Measurements from ENCODE around the gene CASP12.
"Not testable (repeated sequence)": the region's sequence is repeated elsewhere in the genome, so short reads cannot be mapped to it uniquely, and the experiment has no call there.

The CASP12 gene

DNA sequence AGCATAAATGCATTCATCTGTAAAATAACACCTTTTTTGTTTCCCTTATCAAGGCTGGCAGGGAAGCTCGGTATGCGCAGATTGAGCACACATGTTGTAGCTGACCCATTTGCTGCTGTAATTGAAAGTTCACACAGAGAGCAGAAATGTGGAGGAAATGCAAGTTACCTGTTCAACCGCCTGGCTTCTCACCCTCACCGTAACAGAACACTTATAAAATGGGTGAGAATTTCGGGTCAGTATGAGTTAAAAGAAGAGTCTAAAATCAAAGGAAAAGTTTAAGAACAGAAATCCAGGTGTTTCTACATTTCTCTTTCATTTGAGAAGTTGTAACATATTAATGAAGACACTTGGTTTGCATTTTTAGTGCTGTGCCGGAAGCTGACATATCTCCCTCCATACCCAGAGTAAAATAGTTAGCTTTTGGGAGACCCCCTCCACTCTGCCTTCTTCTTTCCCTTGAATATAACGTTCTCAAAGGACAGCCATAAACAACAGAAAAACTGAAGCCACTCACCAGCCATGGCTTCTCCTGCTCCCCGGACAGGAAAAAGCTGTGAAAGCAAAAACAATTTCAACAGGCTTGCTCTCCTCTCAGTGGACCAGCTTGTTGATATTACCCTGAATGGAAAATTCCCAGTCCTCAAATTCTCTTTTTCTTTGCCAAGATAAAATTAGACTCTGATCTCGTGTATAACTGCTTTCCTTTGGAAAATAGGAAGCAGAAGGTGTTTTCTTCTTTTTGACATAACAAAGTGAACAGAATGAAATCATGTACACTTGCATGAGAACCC is at the start of gene CASP12:
CASP12 (minus strand) TSS at position 570 of the 794 bp plus-strand sequence.
- in situ Hi-C loops (cut with MboI; ENCODE audit: low pct_unique_long_range_greater_than_20kb, low sequenced_read_pairs): no loop called here
- no peak for DNase-seq

DNA sequence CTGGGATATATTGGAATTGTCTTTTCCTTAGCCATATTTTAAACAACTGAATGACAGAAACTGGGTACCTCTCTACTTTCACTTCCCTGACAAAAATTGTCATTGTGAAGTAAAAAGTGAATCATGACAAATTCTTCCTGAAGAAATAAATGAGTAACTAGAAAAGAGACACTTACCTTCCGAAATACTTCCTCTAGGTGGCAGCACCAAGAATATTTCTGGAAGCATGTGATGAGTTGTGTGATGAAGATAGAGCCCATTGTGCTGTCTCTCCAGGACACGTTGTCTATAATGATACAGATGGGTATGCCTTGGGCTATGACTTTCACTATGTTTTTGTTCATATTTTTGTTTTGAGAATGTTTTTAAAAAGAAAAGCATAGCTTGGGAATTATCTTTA is 48.6 kb upstream of the CASP12 start:
- peak; percentile 69 for DNase-seq

DNA sequence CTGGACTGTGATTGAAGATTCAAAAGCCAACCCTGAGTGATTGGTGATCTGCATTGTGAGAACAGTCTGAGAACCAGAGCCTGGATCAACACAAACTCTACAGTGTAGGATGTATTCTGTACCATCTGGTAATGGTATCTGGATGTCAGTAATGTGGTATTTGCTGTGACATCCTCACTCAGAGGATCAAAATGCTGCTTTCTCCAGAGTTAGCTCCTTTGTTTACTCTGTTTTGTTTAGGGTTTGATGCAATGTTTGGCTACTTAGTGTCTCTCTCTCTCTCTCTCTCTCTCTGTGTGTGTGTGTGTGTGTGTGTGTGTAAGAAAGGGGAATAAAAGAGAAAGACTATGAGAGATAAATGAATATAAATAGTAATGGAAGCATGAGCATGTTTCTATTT is 45.8 kb upstream of the CASP12 start:
- in situ Hi-C loops (cut with MboI; ENCODE audit: low pct_unique_long_range_greater_than_20kb, low sequenced_read_pairs): no loop called here
- DNase-seq: no peak

More for the DNA sequence above, 48.6 kb upstream of the CASP12 start:
- in situ Hi-C loops (cut with MboI; ENCODE audit: low pct_unique_long_range_greater_than_20kb, low sequenced_read_pairs): no loop called here

DNA sequence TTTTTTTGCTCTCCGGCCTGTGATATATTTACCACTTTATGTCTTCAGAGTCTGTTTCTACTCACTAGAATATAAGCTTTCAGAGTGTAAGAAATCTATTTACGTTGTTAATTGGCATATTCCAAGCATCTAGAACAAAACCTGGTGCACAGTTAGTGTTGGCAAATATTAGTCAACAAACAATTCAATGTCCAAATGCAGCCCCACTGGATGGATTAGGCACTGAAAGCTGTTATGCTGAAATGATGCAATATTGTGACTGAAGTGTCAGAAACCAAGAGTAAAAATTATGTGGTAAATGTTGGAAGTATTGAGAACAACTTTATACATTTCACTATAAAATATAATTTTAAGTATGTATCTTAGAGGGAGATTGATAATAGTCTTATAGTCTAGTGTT is 45.3 kb upstream of the CASP12 start:
- in situ Hi-C loops (cut with MboI; ENCODE audit: low pct_unique_long_range_greater_than_20kb, low sequenced_read_pairs): no loop called here
- no peak for DNase-seq

DNA sequence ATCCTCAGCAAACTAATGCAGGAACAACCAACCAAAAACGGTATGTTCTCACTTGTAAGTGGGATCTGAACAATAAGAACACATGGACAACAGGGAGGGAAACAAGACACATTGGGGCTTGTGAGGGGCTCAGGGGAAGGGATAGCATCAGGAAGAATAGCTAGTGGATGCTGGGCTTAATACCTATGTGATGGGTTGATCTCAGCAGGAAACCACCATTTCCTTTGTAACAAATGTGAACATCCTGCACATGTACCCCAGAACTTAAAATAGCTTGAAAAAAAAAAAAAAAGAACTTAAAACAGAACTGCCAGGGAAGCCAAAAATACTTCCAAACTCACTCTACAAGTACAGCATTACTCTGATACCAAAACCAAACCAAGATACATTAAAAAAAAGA is 36.3 kb upstream of the CASP12 start:
- in situ Hi-C loops (cut with MboI; ENCODE audit: low pct_unique_long_range_greater_than_20kb, low sequenced_read_pairs): no loop called here

DNA sequence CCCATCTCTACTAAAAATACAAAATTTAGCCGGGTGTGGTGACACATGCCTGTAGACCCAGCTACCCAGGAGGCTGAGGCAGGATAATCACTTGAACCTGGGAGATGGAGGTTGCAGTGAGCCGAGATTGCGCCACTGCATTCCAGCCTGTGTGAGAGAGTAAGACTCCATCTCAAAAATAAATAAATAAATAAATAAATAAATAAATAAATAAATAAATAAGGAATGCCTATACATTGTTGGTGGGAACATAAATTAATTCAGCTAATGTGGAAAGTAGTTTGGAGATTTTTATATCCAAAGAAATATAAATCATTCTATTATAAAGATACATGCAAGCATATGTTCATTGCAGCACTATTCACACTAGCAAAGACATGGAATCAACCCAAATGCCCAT is 35.8 kb upstream of the CASP12 start:
- in situ Hi-C loops (cut with MboI; ENCODE audit: low pct_unique_long_range_greater_than_20kb, low sequenced_read_pairs); DNase-seq: not testable (repeated sequence)

More for the DNA sequence above, 36.3 kb upstream of the CASP12 start:
- peak; percentile 75 for DNase-seq

DNA sequence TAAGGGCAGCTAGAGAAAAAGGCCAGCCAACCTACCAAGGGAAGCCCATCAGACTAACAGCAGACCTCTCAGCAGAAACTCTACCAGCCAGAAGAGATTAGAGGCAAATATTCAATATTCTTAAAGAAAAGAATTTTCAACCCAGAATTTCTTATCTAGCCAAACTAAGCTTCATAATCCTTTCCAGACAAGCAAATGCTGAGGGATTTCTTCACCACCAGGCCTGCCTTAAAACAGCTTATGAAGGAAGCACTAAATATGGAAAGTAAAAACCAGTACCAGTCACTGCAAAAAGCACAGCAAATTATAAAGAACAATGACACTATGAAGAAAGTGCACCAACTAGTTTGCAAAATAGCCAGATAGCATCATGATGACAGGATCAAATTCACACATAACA is 30.6 kb upstream of the CASP12 start:
- in situ Hi-C loops (cut with MboI; ENCODE audit: low pct_unique_long_range_greater_than_20kb, low sequenced_read_pairs): no loop called here
- DNase-seq: no peak

DNA sequence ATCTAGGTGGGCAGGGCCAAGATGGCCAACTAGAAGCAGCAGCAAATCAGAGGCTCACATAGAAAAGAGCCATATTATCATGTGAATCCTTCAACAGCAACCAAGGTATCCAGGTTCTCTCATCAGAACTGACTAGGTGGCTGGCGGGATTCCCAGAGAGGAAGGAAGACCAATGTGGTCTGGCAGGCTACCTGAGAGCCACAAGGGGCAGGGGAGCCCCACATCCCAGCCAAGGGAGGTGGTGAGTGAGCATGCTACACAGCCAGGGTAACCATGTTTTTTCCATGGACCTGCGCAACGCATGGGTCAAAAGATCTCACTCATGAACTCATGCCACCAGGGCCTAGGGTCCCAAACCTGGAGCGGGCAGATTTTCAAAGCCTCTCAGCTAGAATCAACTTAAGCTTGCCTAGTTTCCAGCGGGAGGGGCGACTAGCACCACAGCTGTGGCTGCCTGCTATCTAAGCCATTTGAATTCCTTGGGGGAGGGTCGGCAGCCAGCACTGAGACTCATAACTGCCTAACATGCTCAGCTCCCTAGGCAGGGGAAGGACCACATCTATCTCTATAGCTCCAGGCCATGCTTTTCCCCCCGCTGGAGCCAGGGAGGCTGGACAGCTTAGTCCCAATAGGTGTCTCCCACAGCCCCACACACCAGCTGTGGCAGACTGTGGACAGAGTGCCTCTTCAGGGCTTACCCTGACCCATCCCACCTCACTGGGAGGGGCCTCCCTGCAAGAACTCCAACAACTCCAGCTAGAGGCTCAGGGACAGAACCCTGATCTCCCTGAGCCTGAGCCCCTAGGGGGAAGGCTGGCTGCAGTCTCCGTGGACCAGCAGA is 28.7 kb upstream of the CASP12 start:
- DNase-seq: no peak
- in situ Hi-C loops (cut with MboI; ENCODE audit: low pct_unique_long_range_greater_than_20kb, low sequenced_read_pairs): no loop called here

DNA sequence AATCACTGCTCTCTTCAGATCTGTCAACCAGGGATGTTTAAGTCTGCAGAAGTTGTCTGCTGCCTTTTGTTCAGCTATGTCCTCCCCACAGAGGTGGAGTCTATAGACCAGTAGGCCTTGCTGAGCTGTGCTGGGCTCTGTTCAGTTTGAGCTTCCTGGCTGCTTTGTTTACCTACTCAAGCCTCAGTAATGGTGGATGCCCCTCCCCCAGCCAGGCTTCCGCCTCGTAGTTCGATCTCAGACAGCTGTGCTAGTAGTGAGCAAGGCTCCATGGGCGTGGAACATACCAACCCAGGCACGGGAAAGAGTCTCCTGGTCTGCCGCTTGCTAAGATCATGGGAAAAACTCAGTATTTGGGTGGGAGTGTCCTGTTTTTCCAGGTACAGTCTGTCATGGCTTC is 27.6 kb upstream of the CASP12 start:
- no peak for DNase-seq
- in situ Hi-C loops (cut with MboI; ENCODE audit: low pct_unique_long_range_greater_than_20kb, low sequenced_read_pairs): no loop called here

DNA sequence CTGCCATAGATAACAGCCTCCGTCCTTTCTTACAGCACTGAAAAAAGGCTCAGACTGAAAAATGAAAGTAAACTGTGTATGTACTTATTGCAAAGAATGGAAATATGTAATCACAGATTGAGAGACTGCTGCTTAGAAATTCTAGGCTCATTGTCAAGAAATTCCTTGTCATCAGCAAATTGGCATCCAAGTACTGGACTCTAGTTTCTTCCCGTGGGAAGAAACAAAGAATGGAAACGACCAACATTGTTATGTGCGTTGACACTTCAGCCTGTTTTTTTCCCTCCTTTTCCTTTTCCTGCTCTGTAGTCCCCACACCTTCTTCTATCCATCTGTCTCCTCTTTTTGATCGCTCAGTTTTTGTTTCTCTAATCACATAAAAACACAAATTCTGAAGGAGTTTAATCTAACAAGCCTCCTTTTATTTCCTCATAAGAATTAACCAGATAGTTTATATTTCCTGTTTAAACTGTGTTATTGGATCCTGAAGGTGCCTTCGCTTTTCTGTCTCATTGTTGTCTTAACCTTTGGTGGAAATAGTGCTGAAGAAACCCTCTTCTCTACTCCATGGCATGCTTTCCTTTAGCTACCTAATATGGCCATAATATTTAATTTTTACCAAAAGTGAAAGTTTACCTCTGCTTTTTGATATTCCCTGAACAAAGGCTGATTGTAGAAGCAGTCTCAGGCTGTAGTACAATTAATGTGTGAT is 20.0 kb upstream of the CASP12 start:
- peak; percentile 15 for DNase-seq
- in situ Hi-C loops (cut with MboI; ENCODE audit: low pct_unique_long_range_greater_than_20kb, low sequenced_read_pairs): no loop called here

DNA sequence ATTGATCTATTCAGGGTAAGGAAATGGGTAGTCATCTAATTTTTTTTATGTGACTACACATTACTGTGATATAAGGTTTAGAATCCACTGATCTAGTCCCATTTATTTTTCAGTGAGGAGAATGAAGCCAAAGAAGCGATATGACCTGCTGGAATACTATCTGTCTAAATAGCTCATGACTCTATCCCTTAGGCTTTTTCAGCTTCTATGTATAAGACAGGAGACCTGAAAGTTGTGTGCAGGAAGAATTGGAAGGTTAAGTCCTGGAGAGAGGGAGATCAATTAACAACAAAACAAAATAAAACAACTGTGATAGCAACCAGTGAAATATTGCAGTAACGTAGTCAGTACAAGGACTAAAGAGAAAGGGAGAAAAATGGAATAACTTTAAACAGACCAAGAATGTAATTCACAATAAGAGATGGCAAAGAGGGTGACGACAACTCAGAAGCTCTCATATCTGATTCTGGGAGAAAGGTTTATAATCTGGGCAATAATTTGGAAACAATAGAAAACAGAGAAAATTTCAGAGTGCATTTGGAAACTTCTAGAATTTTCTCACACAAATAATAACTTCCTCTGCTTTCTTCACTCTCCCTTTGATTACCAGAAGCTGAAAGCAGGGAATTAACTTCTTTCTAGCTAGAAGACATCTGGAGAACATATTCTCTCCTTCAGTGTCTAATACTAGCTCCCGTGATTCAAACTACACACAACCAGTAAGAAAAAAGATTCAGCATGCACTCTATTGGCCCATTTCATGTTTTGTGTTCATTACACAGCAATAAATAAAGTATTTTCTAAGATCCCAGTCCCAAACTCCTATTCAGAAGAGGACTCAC is 19.2 kb upstream of the CASP12 start:
- in situ Hi-C loops (cut with MboI; ENCODE audit: low pct_unique_long_range_greater_than_20kb, low sequenced_read_pairs): no loop called here

DNA sequence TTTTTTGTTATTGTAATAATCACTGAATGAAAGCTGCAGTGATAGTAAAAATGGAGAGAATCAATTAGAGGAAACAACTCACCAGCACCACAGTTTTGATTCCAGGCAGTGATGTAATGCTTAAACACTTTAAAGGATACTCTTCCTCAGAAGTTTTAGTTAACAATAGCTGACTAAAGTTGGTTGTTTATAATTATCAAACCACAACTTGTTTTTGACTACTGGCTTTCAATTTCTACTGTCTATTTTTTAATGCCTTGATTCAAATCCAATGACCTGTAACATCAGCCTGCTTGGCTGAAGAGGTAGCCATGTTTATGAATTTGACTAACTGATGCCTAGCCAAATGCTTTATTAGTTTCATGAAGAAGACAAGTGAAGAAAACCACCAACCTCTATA is 18.2 kb upstream of the CASP12 start:
- in situ Hi-C loops (cut with MboI; ENCODE audit: low pct_unique_long_range_greater_than_20kb, low sequenced_read_pairs): no loop called here
- DNase-seq: no peak

More for the DNA sequence above, 19.2 kb upstream of the CASP12 start:
- no peak for DNase-seq

DNA sequence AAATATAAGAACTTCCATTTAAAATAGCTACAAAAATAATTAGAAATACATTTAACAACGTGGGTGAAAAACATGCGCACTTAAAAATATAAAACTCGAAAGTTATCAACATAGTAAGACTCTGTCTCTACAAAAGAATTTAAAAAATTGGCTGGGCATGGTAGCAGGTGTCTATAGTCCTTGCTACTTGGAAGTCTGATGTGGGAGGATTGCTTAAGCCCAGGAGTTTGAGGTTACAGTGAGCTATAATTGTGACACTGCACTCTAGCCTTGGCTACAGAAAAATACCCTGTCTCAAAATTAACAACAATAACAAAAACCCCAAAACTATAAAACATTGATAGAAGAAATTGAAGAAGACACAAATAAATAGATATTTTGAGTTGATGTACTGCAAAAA is 13.8 kb upstream of the CASP12 start:
- DNase-seq: no peak
- in situ Hi-C loops (cut with MboI; ENCODE audit: low pct_unique_long_range_greater_than_20kb, low sequenced_read_pairs): no loop called here

DNA sequence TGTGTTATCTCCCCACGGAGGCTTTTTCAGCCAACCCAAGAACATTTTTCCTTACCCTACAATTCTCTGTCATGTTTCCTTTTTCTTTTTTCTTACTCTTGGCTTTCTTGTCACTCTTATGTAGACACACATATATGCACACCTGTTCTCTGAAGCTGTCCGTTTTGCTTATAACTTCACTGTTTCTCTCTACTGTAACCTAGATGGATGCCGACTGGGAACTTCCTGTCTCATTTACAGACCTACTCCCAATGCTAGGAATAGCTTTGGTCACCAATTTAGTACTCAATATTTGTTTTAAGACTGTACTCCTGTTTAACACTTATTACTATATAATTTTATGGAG is 9.9 kb upstream of the CASP12 start:
- in situ Hi-C loops (cut with MboI; ENCODE audit: low pct_unique_long_range_greater_than_20kb, low sequenced_read_pairs): no loop called here
- no peak for DNase-seq

DNA sequence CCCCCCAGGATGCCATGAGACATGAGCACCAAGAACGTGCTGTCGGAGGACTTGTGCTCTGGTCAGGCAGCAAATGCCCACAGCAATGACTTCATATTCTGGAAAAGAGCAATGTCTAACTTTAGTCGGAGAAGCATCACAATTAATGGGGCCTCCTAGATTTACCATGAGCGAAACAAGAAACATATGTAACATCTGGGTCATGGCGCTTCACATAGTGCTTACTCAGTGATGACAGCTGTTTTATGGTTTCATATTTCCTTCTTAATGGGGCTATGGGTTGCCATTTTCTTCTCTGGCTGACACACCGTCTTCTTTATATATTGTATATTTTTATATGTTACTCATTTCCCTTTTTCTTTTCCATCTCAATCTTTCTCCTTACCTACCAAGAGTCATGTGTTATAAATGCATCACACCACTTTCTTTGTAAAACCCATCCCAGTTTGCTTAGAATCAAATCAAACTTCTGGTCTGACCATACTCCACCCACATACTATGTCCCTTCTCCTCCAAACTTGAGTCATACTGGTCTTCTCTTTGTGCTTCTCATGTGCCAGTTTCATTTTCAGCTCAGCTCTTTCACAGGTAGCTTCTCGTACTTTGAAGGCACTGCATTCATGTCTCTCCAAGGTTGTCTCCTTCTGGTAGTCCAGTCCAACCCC is 9.4 kb upstream of the CASP12 start:
- no peak for DNase-seq
- in situ Hi-C loops (cut with MboI; ENCODE audit: low pct_unique_long_range_greater_than_20kb, low sequenced_read_pairs): no loop called here

DNA sequence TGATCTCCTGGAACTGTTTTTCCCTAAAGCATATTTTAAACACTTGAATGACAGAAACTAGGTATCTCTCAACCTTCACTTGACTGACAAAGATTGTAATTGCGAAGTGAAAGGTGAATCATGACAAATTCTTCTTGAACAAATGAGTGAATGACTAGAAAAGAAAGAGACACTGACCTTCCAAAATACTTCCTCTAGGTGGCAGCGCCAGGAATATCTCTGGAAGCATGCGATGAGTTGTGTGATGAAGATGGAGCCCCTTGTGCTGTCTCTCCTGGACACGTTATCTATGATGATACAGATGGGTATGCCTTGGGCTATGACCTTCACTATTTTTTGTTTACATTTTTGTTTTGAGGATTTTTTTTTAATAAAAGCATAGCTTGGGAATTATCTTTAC is 7.0 kb upstream of the CASP12 start:
- in situ Hi-C loops (cut with MboI; ENCODE audit: low pct_unique_long_range_greater_than_20kb, low sequenced_read_pairs): no loop called here
- no peak for DNase-seq

DNA sequence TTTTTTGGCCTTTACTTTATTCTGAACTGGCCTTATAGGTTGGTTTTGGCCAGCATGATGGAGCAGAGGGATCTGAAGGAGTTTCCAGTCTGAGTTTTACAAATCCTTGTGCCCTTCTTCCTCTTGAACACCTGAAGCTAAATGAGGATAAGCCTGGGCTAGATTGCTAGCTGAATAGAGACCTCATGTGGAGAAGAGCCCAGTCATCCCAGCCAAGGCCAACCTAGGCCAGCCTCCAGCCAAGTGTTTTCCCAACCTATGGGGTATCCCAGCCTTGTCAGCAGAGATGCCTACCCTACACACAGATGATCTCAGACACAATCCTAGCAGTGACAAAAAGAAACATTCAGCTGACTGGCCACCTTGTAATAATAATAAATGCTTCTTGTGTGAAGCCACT is 966 bp upstream of the CASP12 start:
- in situ Hi-C loops (cut with MboI; ENCODE audit: low pct_unique_long_range_greater_than_20kb, low sequenced_read_pairs): no loop called here
- DNase-seq: no peak

DNA sequence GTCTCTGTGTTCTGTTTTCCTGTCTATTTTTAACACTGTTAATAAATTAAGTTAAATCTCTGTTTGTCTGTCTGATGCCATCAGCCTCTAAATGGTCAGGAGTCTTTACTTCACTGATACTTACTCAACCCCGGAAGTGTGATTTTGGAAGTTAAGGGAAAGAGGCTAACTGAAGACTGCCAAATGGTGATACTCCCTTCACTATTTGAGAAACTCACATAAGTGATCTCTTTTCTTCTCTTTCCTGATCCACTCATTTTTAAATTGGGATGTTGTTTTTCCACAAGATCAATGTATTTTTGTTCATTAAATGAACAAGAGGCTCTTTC is 389 bp upstream of the CASP12 start:
- no peak for DNase-seq
- in situ Hi-C loops (cut with MboI; ENCODE audit: low pct_unique_long_range_greater_than_20kb, low sequenced_read_pairs): no loop called here

DNA sequence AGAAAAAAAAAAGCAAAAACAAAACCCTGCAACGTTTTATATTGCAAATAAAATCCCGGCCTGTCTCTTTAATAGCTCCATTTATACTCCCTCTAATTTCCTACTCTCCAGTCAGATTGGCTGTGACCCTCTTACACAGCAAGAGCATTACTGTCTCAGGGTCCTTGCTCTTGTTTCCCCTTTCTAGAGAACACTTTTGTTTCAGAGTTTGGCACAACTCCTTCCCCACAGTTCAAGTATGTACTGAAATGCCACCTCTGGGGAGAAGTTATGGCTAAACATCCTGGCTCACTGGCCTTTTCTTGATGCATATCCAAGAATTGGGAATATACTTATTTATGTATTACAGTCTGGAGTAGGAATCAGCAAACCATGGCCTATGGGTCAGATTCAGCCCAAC is 2.6 kb downstream of the CASP12 start:
- in situ Hi-C loops (cut with MboI; ENCODE audit: low pct_unique_long_range_greater_than_20kb, low sequenced_read_pairs): no loop called here
- no peak for DNase-seq
